GM19438 (cell line): ENCODE measurements around the gene OTUD1.

Source experiments
- ATAC-seq: cut with Tn5 transposase; IDR thresholded peaks from one replicate; pipeline ENCODE4 v1.9.1; 2021; ENCODE audit warnings: low read depth; ENCODE audit not compliant: unreplicated experiment

OTUD1 gene

DNA sequence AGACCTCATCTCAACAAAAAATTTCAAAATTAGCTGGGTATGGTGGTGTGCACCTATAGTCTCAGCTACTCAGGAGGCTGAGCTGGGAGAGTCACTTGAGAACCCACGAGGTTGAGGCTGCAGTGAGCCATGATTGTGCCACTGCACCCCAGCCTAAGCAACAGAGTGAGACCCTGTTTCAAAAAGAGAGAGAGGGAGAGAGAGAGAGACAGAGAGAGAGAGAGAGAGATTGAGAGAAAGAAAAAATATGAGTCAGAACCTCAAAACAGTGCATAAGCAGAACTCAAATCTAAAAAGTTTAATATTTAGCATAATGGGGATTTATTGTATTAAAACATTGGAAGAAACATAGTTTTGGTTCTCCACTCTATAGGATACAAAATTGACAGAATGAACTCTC lies 17.5 kb upstream of the OTUD1 start:
- no peak for ATAC-seq

DNA sequence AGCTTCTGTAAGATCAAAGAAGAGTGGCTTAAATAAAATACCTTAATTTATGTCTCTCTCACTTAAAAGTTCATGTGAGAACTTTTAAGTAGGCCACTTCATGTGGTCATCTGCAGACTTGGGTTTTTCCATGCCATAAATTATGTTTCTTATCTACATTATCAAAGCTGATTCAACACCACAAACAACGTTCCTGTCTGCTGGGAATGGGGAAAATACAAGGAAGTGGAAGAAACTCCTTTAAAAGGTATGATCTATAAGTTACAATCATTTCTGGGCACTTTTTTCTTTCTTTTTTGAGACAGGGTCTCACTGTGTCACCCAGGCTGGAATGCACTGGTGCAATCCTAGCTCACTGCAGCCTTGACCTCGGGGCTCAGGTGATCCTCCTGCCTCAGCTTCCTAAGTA lies 16.9 kb upstream of the OTUD1 start:
- ATAC-seq: no peak

DNA sequence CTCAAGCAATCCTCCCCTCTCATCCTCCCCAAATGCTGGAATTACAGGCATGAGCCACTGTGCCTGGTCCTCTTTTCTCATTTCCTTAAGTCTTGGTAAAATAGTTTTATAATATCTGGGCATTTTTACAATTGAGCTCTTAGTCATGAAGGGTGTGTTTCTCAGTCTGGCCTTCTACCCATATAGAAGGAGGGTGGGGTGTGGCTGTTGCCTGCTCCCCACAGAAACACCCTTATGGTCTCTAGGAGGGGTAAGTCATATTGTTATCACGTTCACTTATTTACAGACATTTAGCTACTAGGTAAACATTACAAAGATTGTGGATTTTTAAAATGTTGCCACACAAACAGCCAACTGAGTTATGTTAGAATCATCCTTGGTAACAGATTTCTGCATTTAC lies 6.7 kb upstream of the OTUD1 start:
- ATAC-seq: no peak

DNA sequence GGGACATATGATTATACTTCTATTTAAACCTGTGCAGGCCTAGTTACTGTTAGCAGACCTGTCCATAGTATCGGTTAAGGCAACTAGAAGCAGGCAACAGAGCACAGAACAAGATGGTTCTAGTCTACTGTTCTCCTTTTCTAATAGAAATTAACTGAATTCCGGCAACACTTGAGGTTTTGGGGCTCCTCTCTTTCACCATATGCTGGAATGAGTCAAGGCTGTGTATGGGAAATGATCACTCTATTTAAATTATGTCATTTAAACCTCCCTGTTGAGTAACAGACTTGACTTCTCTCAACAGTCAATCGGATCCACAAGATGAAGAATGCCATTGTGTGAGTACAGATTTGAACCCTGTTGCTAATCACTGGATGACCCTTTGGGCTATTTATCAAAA lies 6.2 kb upstream of the OTUD1 start:
- ATAC-seq: no peak

DNA sequence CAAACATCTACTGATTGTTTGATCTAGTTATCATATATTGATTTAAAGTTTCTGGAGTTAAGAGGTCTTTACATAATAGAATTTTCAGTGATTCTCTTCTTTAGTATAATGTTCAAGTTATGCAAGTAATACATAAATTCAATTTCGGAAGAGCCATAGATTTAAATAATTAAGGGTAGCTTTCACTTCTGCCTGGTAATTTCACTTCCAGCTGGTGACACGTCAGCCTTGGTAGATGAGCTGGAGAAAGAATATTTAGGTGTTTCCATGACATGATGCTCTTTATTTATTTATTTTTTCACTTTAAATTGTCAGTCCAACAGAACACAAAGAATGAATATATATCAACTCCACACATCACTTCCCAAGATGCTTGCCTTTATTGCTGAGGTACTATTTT lies 5.2 kb upstream of the OTUD1 start:
- no peak for ATAC-seq

DNA sequence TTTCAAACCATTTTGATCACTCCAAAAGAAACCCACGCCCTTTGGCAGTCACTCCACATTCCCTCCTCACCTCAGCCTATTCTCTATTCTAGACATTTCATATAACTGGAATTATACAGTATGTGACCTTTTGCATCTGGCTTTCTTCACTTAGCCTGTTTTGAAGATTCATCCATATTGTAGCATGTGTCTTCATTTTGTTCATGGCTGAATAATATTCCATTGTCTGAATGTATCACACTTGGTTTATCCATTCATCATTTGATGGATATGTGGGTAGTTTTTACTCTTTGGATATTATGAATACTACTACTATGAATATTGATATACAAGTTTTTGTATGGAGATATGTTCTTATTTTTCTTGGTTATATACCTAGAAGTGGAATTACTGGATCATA lies 3.5 kb upstream of the OTUD1 start:
- ATAC-seq: no peak

DNA sequence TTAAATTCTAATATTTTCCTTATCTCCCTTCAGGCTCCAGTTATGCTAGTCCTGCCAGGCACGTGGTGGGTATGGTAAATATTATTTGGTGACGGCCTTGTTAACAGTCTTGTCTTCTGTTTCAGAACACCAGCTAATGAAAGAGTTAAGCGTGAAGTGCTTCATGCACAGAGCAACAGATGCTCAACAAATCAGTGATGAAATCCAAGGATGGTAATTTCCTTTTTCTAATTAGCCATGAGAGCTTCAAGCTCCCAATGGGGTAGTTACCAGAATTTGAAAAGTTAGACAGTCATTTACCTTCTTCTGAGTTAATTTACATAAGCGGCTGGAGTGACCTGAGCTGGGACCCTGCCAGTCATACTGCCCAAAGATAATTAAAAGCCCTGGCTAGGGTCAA lies 1.9 kb upstream of the OTUD1 start:
- ATAC-seq: no peak

DNA sequence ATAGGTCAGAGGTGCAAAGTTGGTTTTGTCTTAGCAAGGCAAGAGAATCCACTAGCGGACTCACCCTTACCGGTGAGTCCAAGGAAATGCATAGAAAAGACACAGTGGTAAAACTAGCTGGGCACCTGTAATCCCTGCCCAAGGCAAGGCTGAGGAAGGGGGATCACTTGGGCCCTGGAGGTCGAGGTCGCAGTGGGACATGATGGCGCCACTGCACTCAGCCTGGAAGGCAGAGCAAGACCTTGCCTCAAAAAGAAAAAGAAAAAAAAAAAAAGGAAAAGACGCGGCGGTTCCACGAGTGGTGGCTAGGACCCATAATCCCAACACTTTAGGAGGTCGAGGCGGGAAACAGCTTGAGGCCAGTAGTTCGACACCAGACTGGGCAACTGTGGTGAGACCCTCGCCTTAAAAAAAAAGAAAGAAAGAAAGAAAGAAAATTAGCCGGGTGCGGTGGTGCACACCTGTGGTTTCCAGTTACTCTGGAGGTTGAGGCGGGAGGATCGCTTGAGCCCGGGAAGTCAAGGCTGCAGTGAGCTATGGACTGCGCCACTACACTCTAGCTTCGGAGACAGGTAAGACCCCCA lies 820 bp upstream of the OTUD1 start:
- ATAC-seq: no peak

DNA sequence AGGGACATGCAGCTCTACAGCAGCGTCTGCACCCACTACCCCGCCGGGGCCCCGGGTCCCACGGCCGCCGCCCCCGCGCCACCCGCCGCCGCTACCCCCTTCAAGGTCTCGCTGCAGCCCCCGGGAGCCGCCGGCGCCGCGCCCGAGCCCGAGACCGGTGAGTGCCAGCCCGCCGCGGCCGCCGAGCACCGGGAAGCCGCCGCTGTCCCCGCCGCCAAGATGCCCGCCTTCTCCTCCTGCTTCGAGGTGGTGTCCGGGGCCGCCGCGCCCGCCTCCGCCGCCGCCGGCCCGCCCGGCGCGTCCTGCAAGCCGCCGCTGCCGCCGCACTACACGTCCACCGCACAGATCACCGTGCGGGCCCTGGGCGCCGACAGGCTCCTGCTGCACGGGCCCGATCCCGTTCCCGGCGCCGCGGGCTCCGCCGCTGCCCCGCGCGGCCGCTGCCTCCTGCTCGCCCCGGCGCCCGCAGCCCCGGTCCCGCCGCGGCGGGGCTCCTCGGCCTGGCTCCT lies 631 bp downstream of the OTUD1 start:
- peak; percentile 13 for ATAC-seq

DNA sequence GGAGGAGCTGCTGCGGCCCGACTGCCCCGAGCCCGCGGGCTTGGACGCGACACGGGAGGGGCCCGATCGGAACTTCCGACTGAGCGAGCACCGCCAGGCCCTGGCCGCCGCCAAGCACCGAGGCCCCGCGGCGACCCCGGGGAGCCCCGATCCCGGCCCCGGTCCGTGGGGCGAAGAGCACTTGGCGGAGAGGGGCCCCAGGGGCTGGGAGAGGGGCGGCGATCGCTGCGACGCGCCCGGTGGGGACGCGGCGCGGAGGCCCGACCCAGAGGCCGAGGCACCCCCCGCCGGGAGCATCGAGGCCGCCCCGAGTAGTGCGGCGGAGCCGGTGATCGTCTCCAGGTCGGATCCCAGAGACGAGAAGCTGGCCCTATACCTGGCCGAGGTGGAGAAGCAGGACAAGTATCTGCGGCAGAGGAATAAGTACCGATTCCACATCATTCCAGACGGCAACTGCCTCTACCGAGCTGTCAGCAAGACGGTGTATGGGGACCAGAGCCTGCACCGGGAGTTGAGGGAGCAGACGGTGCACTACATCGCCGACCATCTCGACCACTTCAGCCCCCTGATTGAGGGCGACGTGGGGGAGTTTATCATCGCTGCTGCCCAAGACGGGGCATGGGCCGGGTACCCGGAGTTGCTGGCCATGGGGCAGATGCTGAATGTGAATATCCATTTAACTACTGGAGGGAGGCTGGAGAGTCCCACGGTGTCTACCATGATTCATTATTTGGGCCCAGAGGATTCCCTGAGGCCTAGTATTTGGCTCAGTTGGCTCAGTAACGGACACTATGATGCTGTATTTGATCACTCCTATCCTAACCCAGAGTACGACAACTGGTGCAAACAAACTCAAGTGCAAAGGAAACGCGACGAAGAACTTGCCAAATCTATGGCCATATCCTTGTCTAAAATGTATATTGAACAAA lies 1.4 kb downstream of the OTUD1 start:
- peak; percentile 27 for ATAC-seq

DNA sequence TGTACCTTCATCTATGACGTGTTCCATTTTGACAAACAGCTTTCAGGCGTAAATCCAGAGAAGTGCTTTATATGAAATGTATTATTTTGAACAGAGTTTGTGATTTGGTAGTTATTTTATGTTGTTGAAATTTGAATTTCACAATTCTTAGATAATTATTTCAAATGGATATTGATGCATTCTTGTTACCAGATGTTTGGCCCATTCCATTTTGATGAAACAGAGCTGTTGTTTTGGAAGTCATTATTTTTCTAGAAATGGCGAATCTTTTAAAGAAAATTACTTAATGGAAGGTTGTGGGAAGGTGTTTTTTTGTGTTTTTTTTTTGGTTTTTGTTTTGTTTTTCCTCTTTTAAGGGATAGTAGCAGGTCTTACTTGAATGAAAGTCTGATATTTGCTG lies 2.4 kb downstream of the OTUD1 start:
- ATAC-seq: no peak

DNA sequence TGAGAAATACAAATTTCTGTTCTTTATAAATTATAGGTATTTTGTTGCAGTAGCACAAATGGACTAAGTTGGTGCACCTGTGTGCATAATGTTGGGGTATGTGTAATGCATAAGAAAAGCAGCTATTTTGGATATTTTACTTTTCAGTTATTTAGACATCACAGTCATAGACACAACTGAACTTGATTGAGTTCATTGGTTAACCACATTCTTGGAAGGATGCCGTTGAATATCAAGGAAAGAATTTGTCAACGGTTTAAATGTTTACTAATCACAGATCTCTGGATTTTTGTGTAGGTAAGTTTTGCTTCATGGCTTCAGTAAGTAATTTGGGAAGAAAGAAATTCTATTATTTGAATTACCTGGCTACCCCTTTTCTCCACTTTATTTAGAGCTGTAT lies 4.1 kb downstream of the OTUD1 start:
- ATAC-seq: no peak

DNA sequence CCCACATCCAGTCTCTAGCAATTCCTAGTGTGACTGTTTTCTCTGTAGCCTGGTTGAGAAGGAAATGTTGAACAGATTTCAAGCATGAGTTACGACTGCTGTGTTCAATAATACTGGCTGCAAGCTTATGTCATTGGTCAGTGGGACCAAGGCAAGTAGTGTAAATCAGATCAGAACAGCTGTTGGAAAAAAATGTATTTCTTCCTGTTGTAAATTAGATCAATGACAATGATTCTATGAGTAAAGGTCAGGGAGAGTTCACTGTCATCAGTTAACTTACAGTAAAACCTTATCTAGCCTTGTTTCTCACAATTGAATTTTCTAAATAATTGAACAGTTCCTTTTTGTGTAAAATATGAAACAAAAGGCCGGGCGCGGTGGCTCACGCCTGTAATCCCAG lies 6.7 kb downstream of the OTUD1 start:
- ATAC-seq: no peak

DNA sequence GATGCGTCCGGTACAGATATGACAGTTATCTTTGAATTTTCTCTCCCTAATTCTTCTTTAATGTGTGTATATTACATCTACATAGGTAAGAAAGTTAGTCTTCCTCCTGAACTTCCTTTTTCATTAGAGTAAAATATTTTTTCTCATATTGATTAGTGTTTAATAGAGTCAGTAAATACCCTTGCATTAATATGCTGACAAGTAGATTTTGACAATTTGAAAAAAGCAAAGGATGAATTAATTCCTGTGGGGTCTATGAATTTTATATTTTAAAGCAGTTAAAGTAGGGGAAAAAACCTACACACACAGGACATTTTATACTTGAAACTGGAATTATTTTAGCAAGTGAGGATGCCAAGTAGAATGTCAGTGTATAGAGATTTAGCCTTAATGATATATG lies 9.4 kb downstream of the OTUD1 start:
- ATAC-seq: no peak

DNA sequence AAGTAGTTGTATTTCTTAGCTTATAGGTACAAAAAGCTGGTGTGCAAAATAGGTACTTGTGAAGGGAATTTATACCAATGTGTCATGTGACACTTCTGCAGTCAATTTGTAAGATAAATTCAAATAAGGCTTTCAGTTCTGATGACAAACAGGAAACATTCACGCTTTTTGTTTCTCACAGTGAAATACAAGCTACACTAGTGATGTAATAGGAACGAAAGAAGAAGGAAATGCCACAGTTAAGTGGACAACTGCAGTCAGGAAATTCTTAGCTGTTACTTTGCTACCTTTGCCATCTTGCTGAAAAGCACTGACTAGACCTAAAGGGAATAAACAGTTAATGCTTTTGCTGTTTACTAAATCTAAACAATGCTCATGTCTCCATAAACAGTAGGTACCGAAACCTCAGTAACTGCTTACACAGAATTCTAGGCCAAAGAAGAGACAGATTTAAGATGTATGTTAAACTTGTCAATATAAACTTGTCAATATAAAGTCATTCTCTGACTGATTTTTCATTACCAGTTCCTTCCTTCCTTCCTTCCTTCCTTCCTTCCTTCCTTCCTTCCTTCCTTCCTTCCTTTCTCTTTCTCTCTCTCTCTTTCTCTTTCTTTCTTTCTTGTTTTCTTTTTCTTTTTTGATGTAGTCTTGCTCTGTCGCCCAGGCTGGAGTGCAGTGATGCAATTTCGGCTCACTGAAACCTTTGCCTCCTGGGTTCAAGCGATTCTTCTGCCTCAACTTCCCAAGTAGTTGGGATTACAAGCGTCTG lies 10.1 kb downstream of the OTUD1 start:
- ATAC-seq: peak; percentile 83

DNA sequence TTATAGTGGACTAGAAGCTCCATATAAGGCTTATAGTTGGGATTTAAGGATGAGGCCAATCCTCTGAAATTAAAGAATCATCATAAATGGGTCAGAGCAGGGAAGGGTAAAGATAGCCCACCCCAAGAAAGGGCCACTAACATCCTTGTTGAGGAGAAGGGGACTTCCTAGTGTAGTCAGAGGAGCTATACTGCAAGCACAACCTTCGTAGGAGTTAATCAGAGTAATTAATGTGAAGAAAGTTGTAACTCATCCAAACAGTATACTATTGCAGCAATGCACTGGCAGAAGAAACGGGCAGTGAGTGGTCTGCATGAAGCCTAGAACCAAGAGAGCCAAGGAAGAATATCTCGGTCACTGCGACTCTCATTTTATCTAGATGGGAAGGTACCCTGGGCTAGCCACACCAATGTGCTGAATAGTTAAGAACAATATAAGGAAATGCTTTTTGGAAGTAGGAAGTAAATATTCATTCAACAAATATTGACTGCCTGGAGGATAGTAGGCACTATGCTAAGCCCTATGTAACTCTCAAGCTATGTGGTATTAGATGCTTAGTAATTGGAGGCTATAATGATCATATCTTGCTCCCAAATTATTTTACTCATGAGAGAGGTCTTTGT lies 13.3 kb downstream of the OTUD1 start:
- ATAC-seq: no peak

DNA sequence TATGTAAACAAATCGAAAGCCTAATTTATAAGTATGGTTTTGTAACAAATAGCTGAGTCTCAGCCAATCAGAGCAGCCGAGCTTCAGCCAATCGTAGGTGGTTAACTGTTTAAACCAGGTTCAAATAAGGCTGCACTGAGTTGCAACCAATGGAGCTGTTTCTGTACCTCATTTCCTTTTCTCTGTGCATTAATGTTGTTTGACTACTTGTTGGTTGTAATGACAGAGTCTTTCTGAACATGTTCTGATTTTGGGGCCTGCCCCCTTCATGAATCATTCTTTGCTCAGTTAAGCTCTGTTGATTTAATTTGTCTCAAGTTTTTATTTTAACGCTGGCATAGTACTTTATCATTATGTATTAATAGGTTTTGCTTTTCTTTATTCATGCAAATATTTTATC lies 14.6 kb downstream of the OTUD1 start:
- ATAC-seq: no peak

DNA sequence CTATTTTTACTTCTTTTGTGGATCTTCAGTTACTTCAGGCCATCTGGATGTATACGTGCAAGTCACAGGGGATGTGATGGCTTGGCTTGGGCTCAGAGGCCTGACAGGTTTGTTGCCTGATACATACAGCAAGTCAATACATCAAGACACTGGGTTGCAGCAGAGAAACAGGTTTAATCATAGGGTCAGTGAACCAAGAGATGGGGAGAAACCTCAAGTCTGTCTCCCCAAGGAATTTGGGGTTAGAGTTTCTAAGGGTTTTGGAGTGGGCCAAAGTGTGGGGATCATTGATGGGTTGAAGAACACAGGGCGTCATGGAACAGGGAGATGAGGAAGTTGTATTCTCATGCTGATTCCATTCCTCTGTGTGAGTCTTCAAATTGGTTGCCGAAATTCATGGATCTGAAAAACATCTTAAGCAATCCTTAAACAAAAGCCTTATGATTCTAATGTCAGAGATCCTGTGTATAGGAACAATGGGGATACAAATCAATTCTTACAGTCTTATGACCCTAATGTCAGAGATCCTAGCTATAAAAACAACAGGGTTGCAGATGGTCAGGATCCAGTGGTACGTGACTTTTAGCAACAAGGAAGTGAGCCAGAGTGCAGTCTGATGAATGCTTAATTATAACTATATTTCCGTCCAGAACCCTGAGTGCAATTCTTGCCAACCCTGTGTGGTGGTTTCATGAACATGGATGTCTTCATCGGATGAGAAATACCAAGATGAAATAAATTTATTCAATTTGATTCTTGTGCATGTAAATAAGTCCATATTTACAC lies 18.9 kb downstream of the OTUD1 start:
- ATAC-seq: no peak

DNA sequence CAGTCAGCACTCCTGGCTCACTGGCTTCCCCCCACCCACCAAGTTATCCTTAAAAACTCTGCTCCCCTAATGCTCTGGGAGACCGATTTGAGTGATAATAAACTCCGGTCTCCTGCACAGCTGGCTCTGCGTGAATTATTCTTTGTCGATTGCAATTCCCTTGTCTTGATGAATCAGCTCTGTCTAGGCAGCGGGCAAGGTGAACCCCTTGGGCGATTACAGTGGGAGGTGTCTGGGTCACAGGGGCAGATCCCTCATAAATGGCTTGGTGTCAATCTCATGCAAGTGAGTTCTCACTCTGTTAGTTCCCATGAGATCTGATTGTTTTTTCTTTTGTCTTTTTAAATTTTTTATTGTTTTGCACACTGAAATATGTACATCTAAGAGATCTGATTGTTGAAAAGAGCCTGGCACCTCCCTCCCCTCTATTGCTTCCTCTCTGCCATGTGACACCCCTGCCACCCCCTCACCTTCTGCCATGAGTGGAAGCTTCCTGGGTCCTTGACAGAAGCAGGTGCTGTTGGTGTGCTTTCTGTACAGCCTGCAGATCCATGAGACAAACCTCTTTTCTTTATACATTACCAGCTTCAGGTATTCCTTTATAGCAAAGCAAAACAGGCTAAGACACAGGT lies 20.5 kb downstream of the OTUD1 start:
- ATAC-seq: no peak

DNA sequence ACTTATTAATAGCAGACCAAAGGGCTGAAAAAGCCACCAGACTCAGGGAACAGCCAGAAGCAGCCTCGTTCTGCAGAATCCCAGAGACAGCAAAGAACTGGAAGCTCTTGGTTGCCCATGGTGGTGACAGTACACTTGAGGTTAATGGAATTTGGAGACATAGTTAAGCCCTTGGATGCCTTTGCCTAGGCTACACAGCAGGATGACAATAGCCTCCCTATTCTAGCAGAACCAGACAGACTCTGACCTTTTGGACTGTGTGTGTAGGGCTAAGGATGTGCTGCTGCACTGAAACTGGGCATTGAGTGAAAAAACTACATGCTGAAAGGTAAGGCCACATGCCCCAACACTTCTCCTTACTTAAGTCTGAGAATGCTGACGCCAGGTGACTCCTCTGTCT lies 22.7 kb downstream of the OTUD1 start:
- ATAC-seq: no peak
